H1 (cell line): ENCODE results near the gene GPR52. TPM values are rescaled to one million over a fixed set of nuclear protein-coding genes. Genes with fewer than 3 reads are reported as not detected.

Experiments
- CTCF ChIA-PET: fragments of 300-600 bp; sonication (Branson Sonifier 250); formaldehyde crosslinking; loops from one replicate; lab custom pipeline; 2021; ENCODE audit not compliant: partially characterized antibody; lab: Charles Lee
- POLR2A ChIA-PET: fragments of 300-600 bp; sonication (Branson Sonifier 250); formaldehyde crosslinking; loops from one replicate; lab custom pipeline; 2021; ENCODE audit warnings: inconsistent platforms; ENCODE audit not compliant: partially characterized antibody; lab: Charles Lee
- DNase-seq, 2 experiments: peaks; one replicate each; pipeline versions ENCODE4 v3.0.0 to v3.0.0-alpha.2; 2010 to 2022; ENCODE audit warnings: low spot score in 2 of 2, low read depth in 1 of 2, mixed read lengths in 1 of 2
- FAIRE-seq: peaks from 2 replicates; lab custom pipeline; 2011; peaks lifted over from hg19 to GRCh38; lab: Jason Lieb, UNC
- H2AFZ ChIP-seq: 2 replicates; pipeline ENCODE4 v1.8.1; 2012; ENCODE audit warnings: low read length, inconsistent platforms
- H2AK5ac ChIP-seq: 2 replicates; pipeline ENCODE4 v1.6.1; 2013; ENCODE audit warnings: low read depth, low read length
- H2BK120ac ChIP-seq: replicated peaks from 2 replicates; pipeline ENCODE3; 2013; ENCODE audit warnings: low read depth, low read length, inconsistent platforms
- H2BK12ac ChIP-seq: 2 replicates; pipeline ENCODE4 v1.6.1; 2013; ENCODE audit warnings: low read depth, low read length
- H2BK15ac ChIP-seq: 2 replicates; pipeline ENCODE4 v1.6.1; 2013; ENCODE audit warnings: low read length
- H2BK20ac ChIP-seq: 2 replicates; pipeline ENCODE4 v1.6.1; 2013; ENCODE audit warnings: low read length
- H2BK5ac ChIP-seq: 2 replicates; pipeline ENCODE4 v1.6.1; 2013; ENCODE audit warnings: low read depth, low read length
- H3K14ac ChIP-seq: 2 replicates; pipeline ENCODE4 v1.6.1; 2013; ENCODE audit warnings: inconsistent platforms; ENCODE audit not compliant: insufficient read length
- H3K18ac ChIP-seq: 2 replicates; pipeline ENCODE4 v1.6.1; 2013; ENCODE audit warnings: low read length; ENCODE audit errors: extremely low read depth
- H3K23ac ChIP-seq: 2 replicates; pipeline ENCODE4 v1.6.1; 2013; ENCODE audit warnings: inconsistent platforms; ENCODE audit not compliant: insufficient read length
- H3K23me2 ChIP-seq: 2 replicates; pipeline ENCODE4 v1.6.1; 2013; ENCODE audit warnings: low read depth, low read length
- H3K27ac ChIP-seq: 2 replicates; pipeline ENCODE4 v1.6.1; 2011; ENCODE audit warnings: low read depth, low read length, inconsistent platforms
- H3K27me3 ChIP-seq, 4 experiments: replicated peaks in 1 of 4; 1 replicate in 1 of 4; 2 replicates in 3 of 4; pipeline versions ENCODE4 v1.6.1 to v1.8.1; 2011 to 2013; ENCODE audit warnings: low read length in 3 of 4, mild to moderate bottlenecking in 3 of 4, inconsistent platforms in 2 of 4, mixed read lengths in 2 of 4, moderate library complexity in 1 of 4; ENCODE audit not compliant: control insufficient read depth in 3 of 4, insufficient read depth in 3 of 4; ENCODE audit errors: extremely low read depth in 1 of 4
- H3K36me3 ChIP-seq, 4 experiments: 2 replicates each; pipeline versions ENCODE4 v1.6.1 to v1.8.1; 2011 to 2013; ENCODE audit warnings: mild to moderate bottlenecking in 4 of 4, low read length in 3 of 4, moderate library complexity in 2 of 4, control low read depth in 1 of 4, inconsistent platforms in 1 of 4; ENCODE audit not compliant: insufficient read depth in 4 of 4, control insufficient read depth in 2 of 4
- H3K4ac ChIP-seq: replicated peaks from 2 replicates; pipeline ENCODE3; 2013; ENCODE audit warnings: low read length, low read depth, mixed read lengths, inconsistent platforms; ENCODE audit not compliant: insufficient read length
- H3K4me1 ChIP-seq, 4 experiments: replicated peaks in 1 of 4; 1 replicate in 1 of 4; 2 replicates in 3 of 4; pipeline versions ENCODE4 v1.6.1 to v1.8.1; 2011 to 2013; ENCODE audit warnings: low read length in 3 of 4, inconsistent platforms in 2 of 4, mixed read lengths in 1 of 4; ENCODE audit not compliant: insufficient read depth in 4 of 4, control insufficient read depth in 3 of 4
- H3K4me2 ChIP-seq, 2 experiments: 2 replicates each; pipeline versions ENCODE4 v1.6.1 to v1.8.1; 2011 to 2013; ENCODE audit warnings: low read depth in 2 of 2, low read length in 2 of 2, control low read depth in 1 of 2, inconsistent platforms in 1 of 2, mild to moderate bottlenecking in 1 of 2; ENCODE audit not compliant: insufficient read depth in 1 of 2
- H3K4me3 ChIP-seq, 4 experiments: fragments of 200-600, 300-600 bp in 1 of 4; sonication (generic), shearing (Covaris generic), sonication (Bioruptor Twin) in 1 of 4; 2 replicates each; pipeline versions ENCODE4 v1.5.1 to v1.8.1; 2011 to 2016; ENCODE audit warnings: low read length in 4 of 4, low read depth in 3 of 4, control low read depth in 2 of 4, inconsistent platforms in 2 of 4, mild to moderate bottlenecking in 2 of 4, mixed read lengths in 1 of 4, moderate library complexity in 1 of 4; ENCODE audit not compliant: insufficient read depth in 2 of 4; ENCODE audit errors: extremely low read depth in 1 of 4
- H3K56ac ChIP-seq: replicated peaks from 2 replicates; pipeline ENCODE3; 2013; ENCODE audit warnings: low read depth, mild to moderate bottlenecking, mixed read lengths, low read length, inconsistent platforms; ENCODE audit not compliant: insufficient read length
- H3K79me1 ChIP-seq: 2 replicates; pipeline ENCODE4 v1.6.1; 2013; ENCODE audit warnings: low read depth, low read length, control low read depth
- H3K79me2 ChIP-seq, 2 experiments: 2 replicates each; pipeline versions ENCODE4 v1.6.1 to v1.8.1; 2012 to 2013; ENCODE audit warnings: low read length in 2 of 2, mild to moderate bottlenecking in 2 of 2, inconsistent platforms in 1 of 2; ENCODE audit not compliant: insufficient read depth in 2 of 2, control insufficient read depth in 1 of 2
- H3K9ac ChIP-seq, 4 experiments: replicated peaks in 1 of 4; 1 replicate in 1 of 4; 2 replicates in 3 of 4; pipeline versions ENCODE4 v1.6.1 to v1.8.1; 2011 to 2013; ENCODE audit warnings: low read depth in 3 of 4, low read length in 3 of 4, control low read depth in 2 of 4, mild to moderate bottlenecking in 2 of 4, moderate library complexity in 2 of 4, inconsistent platforms in 1 of 4; ENCODE audit errors: extremely low read depth in 1 of 4
- H3K9me3 ChIP-seq, 2 experiments: 2 replicates each; pipeline versions ENCODE4 v1.6.1 to v1.8.1; 2012 to 2013; ENCODE audit warnings: mild to moderate bottlenecking in 2 of 2, moderate library complexity in 2 of 2, control low read depth in 1 of 2, inconsistent platforms in 1 of 2, low read depth in 1 of 2, low read length in 1 of 2, mixed read lengths in 1 of 2; ENCODE audit not compliant: insufficient read depth in 2 of 2
- H4K20me1 ChIP-seq, 2 experiments: replicated peaks in 1 of 2; 2 replicates each; pipeline versions ENCODE3 to v1.8.1; 2011 to 2013; ENCODE audit warnings: inconsistent platforms in 2 of 2, low read length in 2 of 2, mild to moderate bottlenecking in 1 of 2; ENCODE audit not compliant: insufficient read depth in 2 of 2, control insufficient read depth in 1 of 2
- H4K5ac ChIP-seq: 2 replicates; pipeline ENCODE4 v1.6.1; 2013; ENCODE audit warnings: low read length, low read depth, mixed read lengths, inconsistent platforms; ENCODE audit not compliant: insufficient read length
- H4K8ac ChIP-seq: 2 replicates; pipeline ENCODE4 v1.8.0; 2013; ENCODE audit warnings: mild to moderate bottlenecking, moderate library complexity, low read length, inconsistent platforms; ENCODE audit not compliant: insufficient read depth; ENCODE audit errors: extremely low read depth
- H4K91ac ChIP-seq: replicated peaks from 2 replicates; pipeline ENCODE3; 2013; ENCODE audit warnings: low read length, mixed read lengths, inconsistent platforms; ENCODE audit not compliant: insufficient read length
- CHD7 ChIP-seq: fragments of 300-600 bp; sonication (generic); IDR thresholded peaks from 2 replicates; pipeline ENCODE4 v1.7.1; 2012; ENCODE audit warnings: low read length, moderate library complexity, mild to moderate bottlenecking, inconsistent platforms; ENCODE audit not compliant: insufficient replicate concordance
- polyA plus RNA-seq, 7 experiments: library from polyadenylated mRNA; depleted of rRNA in 3 of 7; stranded (reverse) in 5 of 7; unstranded in 2 of 7; fragments of >200 nt in 5 of 7; fragments of 200-250 nt in 2 of 7; gene quantifications; 1 replicate in 5 of 7; 2 replicates in 1 of 7; 4 replicates in 1 of 7; pipeline versions ENCODE4 v1.2.1 to v1.2.3, GENCODE V29; 2011 to 2013; ENCODE audit warnings: missing spikeins in 2 of 7, mixed read lengths in 2 of 7
- total RNA-seq: library from RNA; stranded (reverse); fragmentation: NEBNext Ultra II Directional; extraction: Animal tissue kit (Norgen Biotek cat#: 25700); gene quantifications from 2 replicates; pipeline ENCODE4 v1.2.1, GENCODE V29; 2021

Gene GPR52
- total and polyA plus RNA-seq, 2 of the 8 experiments (the other 6 are each of a cell fraction or from before 2014, with no cell fraction given) = 0.24 to 0.63 TPM

- Histone ChIP-seq H2BK15ac (no peak overlapping the region), H3K27ac (no peak overlapping the region), H3K9me3 (no peaks in the 10 kb centered on the region), H2BK120ac (no peak overlapping the region), H3K27me3 (no peaks in the 10 kb centered on the region), H2BK5ac (no peak overlapping the region), H4K8ac (no peak overlapping the region), H3K36me3 (no peaks in the 10 kb centered on the region), H3K4ac (no peak overlapping the region), H4K20me1 (no peaks in the 10 kb centered on the region), H2BK20ac (no peak overlapping the region), H2AFZ (no peak overlapping the region), H2AK5ac (no peak overlapping the region), H2BK12ac (no peak overlapping the region), H3K9ac (no peak overlapping the region), H3K56ac (no peak overlapping the region), H3K4me3 (no peak overlapping the region), H3K4me2 (no peak overlapping the region), H4K91ac (no peak overlapping the region), H3K23ac (no peak overlapping the region), H4K5ac (no peak overlapping the region), H3K79me2 (no peaks in the 10 kb centered on the region), H3K23me2 (no peaks in the 10 kb centered on the region), H3K79me1 (no peaks in the 10 kb centered on the region), H3K18ac (no peak overlapping the region), H3K4me1 (no peaks in the 10 kb centered on the region), H3K14ac (no peak overlapping the region)
- ChIA-PET POLR2A (no interaction called here), CTCF (no interaction called here)
- FAIRE-seq = no peak
- no peak for DNase-seq
- no peak for TF ChIP-seq CHD7
Observed at GRCh38 chr1:174425121-174425520, 22.6 kb upstream of the GPR52 start.
